Neural cell (in vitro differentiated cells): ENCODE data around the gene C1orf141. TPM values are rescaled to one million over a fixed set of nuclear protein-coding genes. Genes with fewer than 3 reads are reported as not detected.
"Not testable (repeated sequence)": the region's sequence is repeated elsewhere in the genome, so short reads cannot be mapped to it uniquely, and the experiment has no call there.

Source experiments
- H2AFZ ChIP-seq: fragments of 200-600, 300-800 bp; sonication (generic), shearing (Covaris generic); 2 replicates; pipeline ENCODE4 v1.6.0; 2014; ENCODE audit warnings: low read depth, mild to moderate bottlenecking, antibody characterized with exemption, low read length, moderate library complexity
- H3F3A ChIP-seq: fragments of 200-600 bp; shearing (Covaris generic); 2 replicates; pipeline ENCODE4 v1.6.1; 2016; ENCODE audit warnings: mild to moderate bottlenecking, moderate library complexity, mixed read lengths, antibody characterized with exemption, low read length; ENCODE audit not compliant: insufficient read depth, poor library complexity, severe bottlenecking
- H3K27ac ChIP-seq: fragments of 200-600, 300-800 bp; sonication (generic), shearing (Covaris generic); 2 replicates; pipeline ENCODE4 v1.5.1; 2014; ENCODE audit warnings: mild to moderate bottlenecking, low read length, moderate library complexity
- H3K27me3 ChIP-seq: fragments of 300-800, 200-600 bp; sonication (generic), shearing (Covaris generic); 2 replicates; pipeline ENCODE4 v1.6.0; 2014; ENCODE audit warnings: mild to moderate bottlenecking, low read depth, low read length, moderate library complexity; ENCODE audit not compliant: insufficient read depth
- H3K36me3 ChIP-seq: fragments of 300-800, 200-600 bp; sonication (generic), shearing (Covaris generic); 2 replicates; pipeline ENCODE4 v1.5.1; 2014; ENCODE audit warnings: mild to moderate bottlenecking, antibody characterized with exemption, low read length, moderate library complexity; ENCODE audit not compliant: insufficient read depth
- H3K4me2 ChIP-seq: fragments of 300-800, 200-600 bp; sonication (generic), shearing (Covaris generic); 2 replicates; pipeline ENCODE4 v1.6.0; 2014; ENCODE audit warnings: mild to moderate bottlenecking, low read length
- H3K4me3 ChIP-seq: fragments of 300-800, 200-600 bp; sonication (generic), shearing (Covaris generic); 2 replicates; pipeline ENCODE4 v1.5.1; 2014; ENCODE audit warnings: mild to moderate bottlenecking, low read length, moderate library complexity
- H3K79me2 ChIP-seq: fragments of 200-600 bp; shearing (Covaris generic); replicated peaks from 2 replicates; pipeline ENCODE4 v1.6.0; 2014; ENCODE audit warnings: mild to moderate bottlenecking, low read length, moderate library complexity; ENCODE audit not compliant: insufficient read depth
- H3K9ac ChIP-seq: fragments of 300-800, 200-600 bp; sonication (generic), shearing (Covaris generic); 2 replicates; pipeline ENCODE4 v1.6.1; 2016; ENCODE audit warnings: mild to moderate bottlenecking, low read length, mixed read lengths
- H3K9me2 ChIP-seq: fragments of 200-600 bp; shearing (Covaris generic); 2 replicates; pipeline ENCODE4 v1.6.1; 2016; ENCODE audit warnings: mild to moderate bottlenecking, low read length, mixed read lengths; ENCODE audit not compliant: insufficient read depth
- H3K9me3 ChIP-seq: fragments of 200-600, 300-800 bp; sonication (generic), shearing (Covaris generic); 2 replicates; pipeline ENCODE4 v1.6.1; 2016; ENCODE audit warnings: mild to moderate bottlenecking, mixed run types, low read length, moderate library complexity, mixed read lengths
- H4K20me1 ChIP-seq: fragments of 200-600 bp; shearing (Covaris generic); 2 replicates; pipeline ENCODE4 v1.6.1; 2016; ENCODE audit warnings: mild to moderate bottlenecking, mixed run types; ENCODE audit not compliant: insufficient read depth
- EP300 ChIP-seq: fragments of 450-650 bp; conservative IDR thresholded peaks from 2 replicates; pipeline ENCODE4 v1.6.1; 2014; ENCODE audit warnings: antibody characterized with exemption, mild to moderate bottlenecking, moderate library complexity; ENCODE audit not compliant: poor library complexity, severe bottlenecking
- EZH2 ChIP-seq: fragments of 200-600, 300-800 bp; shearing (Covaris generic), sonication (generic); IDR thresholded peaks from 2 replicates; pipeline ENCODE4 v1.6.1; 2014; ENCODE audit warnings: antibody characterized with exemption, low read length, borderline replicate concordance, mild to moderate bottlenecking; ENCODE audit not compliant: insufficient read depth, poor library complexity, severe bottlenecking
- MXI1 ChIP-seq: fragments of 450-650 bp; conservative IDR thresholded peaks from 2 replicates; pipeline ENCODE4 v1.6.1; 2014; ENCODE audit warnings: antibody characterized with exemption, mild to moderate bottlenecking; ENCODE audit not compliant: poor library complexity, severe bottlenecking
- POLR2AphosphoS5 ChIP-seq: IDR thresholded peaks from 2 replicates; pipeline ENCODE4 v1.6.1; 2012
- RAD21 ChIP-seq: fragments of 450-650 bp; conservative IDR thresholded peaks from 2 replicates; pipeline ENCODE4 v1.6.1; 2014; ENCODE audit warnings: antibody characterized with exemption, mild to moderate bottlenecking, moderate library complexity
- SMC3 ChIP-seq: fragments of 450-650 bp; conservative IDR thresholded peaks from 2 replicates; pipeline ENCODE4 v1.6.1; 2014; ENCODE audit warnings: antibody characterized with exemption, mild to moderate bottlenecking, moderate library complexity; ENCODE audit not compliant: poor library complexity
- TAF1 ChIP-seq: IDR thresholded peaks from 2 replicates; pipeline ENCODE4 v1.6.1; 2012; ENCODE audit warnings: low read depth
- polyA plus RNA-seq: library from polyadenylated mRNA; depleted of rRNA; stranded (reverse); fragments of >200 nt; gene quantifications from 2 replicates; pipeline ENCODE4 v1.2.3, GENCODE V29; 2014
- TF ChIP-seq, protein P1 (sequence below): IDR thresholded peaks from 2 replicates; pipeline ENCODE4 v1.6.1; 2012; ENCODE audit warnings: borderline replicate concordance
- TF ChIP-seq, protein P2 (sequence below): fragments of 450-650 bp; IDR thresholded peaks from 2 replicates; pipeline ENCODE4 v1.5.1; 2014; ENCODE audit warnings: antibody characterized with exemption, mild to moderate bottlenecking, moderate library complexity; ENCODE audit not compliant: poor library complexity, severe bottlenecking

C1orf141 gene
- polyA plus RNA-seq, 1 donor from 2014 or later: not detected

DNA sequence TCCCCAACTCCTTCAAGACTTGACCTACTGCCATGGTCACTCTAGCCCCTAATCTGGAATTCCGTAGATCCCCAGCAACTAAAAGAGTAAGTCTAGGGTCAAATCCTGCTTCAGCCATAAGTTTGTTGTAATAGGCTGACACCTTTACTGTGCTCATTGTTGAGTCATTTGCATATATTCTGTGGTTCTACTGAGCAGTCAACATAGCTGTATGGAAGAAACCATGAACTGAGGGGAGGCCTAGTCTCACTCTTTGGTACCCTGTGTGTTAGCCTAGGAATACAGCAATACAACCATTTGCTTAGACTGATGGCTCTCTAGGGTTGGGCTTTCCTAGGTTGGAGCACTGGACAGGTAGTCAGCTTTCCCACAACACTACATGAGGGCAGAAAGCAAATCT is 57.2 kb downstream of the C1orf141 start:
- Histone ChIP-seq H3K9me3 (no peaks in the 10 kb centered on the region), H4K20me1 (no peaks in the 10 kb centered on the region), H3K79me2 (no peaks in the 10 kb centered on the region), H3K36me3 (no peaks in the 10 kb centered on the region), H3K27ac (no peak overlapping the region), H3F3A (no peaks in the 10 kb centered on the region), H2AFZ (no peak overlapping the region), H3K9me2 (no peaks in the 10 kb centered on the region), H3K27me3 (no peaks in the 10 kb centered on the region), H3K4me3 (no peak overlapping the region), H3K9ac (no peak overlapping the region), H3K4me2 (no peak overlapping the region)
- TF ChIP-seq SMC3 (no peak), EP300 (no peak), POLR2AphosphoS5 (no peak), MXI1 (no peak), RAD21 (no peak), EZH2 (no peak), TAF1 (no peak)
- TF ChIP-seq, protein P1, sequence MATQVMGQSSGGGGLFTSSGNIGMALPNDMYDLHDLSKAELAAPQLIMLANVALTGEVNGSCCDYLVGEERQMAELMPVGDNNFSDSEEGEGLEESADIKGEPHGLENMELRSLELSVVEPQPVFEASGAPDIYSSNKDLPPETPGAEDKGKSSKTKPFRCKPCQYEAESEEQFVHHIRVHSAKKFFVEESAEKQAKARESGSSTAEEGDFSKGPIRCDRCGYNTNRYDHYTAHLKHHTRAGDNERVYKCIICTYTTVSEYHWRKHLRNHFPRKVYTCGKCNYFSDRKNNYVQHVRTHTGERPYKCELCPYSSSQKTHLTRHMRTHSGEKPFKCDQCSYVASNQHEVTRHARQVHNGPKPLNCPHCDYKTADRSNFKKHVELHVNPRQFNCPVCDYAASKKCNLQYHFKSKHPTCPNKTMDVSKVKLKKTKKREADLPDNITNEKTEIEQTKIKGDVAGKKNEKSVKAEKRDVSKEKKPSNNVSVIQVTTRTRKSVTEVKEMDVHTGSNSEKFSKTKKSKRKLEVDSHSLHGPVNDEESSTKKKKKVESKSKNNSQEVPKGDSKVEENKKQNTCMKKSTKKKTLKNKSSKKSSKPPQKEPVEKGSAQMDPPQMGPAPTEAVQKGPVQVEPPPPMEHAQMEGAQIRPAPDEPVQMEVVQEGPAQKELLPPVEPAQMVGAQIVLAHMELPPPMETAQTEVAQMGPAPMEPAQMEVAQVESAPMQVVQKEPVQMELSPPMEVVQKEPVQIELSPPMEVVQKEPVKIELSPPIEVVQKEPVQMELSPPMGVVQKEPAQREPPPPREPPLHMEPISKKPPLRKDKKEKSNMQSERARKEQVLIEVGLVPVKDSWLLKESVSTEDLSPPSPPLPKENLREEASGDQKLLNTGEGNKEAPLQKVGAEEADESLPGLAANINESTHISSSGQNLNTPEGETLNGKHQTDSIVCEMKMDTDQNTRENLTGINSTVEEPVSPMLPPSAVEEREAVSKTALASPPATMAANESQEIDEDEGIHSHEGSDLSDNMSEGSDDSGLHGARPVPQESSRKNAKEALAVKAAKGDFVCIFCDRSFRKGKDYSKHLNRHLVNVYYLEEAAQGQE: no peak
- TF ChIP-seq, protein P2, sequence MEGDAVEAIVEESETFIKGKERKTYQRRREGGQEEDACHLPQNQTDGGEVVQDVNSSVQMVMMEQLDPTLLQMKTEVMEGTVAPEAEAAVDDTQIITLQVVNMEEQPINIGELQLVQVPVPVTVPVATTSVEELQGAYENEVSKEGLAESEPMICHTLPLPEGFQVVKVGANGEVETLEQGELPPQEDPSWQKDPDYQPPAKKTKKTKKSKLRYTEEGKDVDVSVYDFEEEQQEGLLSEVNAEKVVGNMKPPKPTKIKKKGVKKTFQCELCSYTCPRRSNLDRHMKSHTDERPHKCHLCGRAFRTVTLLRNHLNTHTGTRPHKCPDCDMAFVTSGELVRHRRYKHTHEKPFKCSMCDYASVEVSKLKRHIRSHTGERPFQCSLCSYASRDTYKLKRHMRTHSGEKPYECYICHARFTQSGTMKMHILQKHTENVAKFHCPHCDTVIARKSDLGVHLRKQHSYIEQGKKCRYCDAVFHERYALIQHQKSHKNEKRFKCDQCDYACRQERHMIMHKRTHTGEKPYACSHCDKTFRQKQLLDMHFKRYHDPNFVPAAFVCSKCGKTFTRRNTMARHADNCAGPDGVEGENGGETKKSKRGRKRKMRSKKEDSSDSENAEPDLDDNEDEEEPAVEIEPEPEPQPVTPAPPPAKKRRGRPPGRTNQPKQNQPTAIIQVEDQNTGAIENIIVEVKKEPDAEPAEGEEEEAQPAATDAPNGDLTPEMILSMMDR: no peak

DNA sequence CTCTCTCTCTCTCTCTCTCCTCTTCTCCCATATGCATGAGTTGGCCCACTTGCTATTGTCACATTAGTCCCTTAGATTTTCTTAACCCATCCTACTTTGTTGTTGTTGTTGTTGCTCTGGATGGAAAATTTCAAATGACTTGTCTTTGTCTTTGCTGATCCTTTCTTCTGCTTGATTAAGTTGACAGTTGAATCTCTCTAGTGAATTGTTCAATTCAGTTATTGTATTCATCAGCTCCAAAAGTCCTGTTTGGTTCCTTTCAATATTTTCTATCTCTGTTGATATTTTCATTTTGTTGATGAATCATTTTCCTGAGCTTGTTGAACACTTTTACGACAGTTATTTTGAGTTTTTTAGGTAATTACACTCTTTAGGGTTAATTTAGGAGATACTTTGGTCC is 62.0 kb downstream of the C1orf141 start:
- H3K79me2 ChIP-seq: no peaks in the 10 kb centered on the region
- H4K20me1 ChIP-seq: no peaks in the 10 kb centered on the region
- no peaks in the 10 kb centered on the region for H3K9me2 ChIP-seq
- no peak overlapping the region for H2AFZ ChIP-seq
- no peak overlapping the region for H3K4me3 ChIP-seq
- H3K36me3 ChIP-seq: no peaks in the 10 kb centered on the region
- TF ChIP-seq RAD21: no peak
- TF ChIP-seq POLR2AphosphoS5: no peak
- no peak for TF ChIP-seq EP300
- TF ChIP-seq, protein P1: no peak
- no peak overlapping the region for H3K9ac ChIP-seq
- no peak overlapping the region for H3K4me2 ChIP-seq
- H3K27ac ChIP-seq: no peak overlapping the region
- no peaks in the 10 kb centered on the region for H3F3A ChIP-seq
- H3K9me3 ChIP-seq: no peaks in the 10 kb centered on the region
- no peaks in the 10 kb centered on the region for H3K27me3 ChIP-seq

DNA sequence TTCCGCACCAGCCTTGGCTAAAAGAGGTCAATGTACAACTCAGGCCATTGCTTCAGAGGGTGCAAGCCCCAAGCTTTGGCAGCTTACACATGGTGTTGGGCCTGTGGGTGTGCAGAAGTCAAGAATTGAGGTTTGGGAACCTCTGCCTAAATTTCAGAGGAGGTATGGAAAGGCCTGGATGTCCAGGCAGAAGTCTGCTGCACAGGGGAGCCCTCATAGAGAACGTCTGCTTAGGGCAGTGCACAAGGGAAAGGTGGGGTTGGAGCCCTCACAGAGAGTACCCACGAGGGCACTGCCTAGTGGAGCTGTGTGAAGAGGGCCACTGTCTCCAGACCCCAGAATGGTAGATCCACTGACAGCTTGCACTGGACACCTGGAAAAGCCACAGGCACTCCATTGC is 67.1 kb downstream of the C1orf141 start:
- not testable (repeated sequence) for H2AFZ ChIP-seq, H3K36me3 ChIP-seq, H3K9me3 ChIP-seq, H3K9me2 ChIP-seq, H3F3A ChIP-seq, H3K4me3 ChIP-seq, H3K4me2 ChIP-seq, H4K20me1 ChIP-seq, H3K27ac ChIP-seq, H3K79me2 ChIP-seq, H3K9ac ChIP-seq, H3K27me3 ChIP-seq
